PC-9 (cell line): ENCODE measurements around the gene GRIN2A.

Source experiments
- CTCF ChIP-seq: fragments of 200-600 bp; sonication (generic); conservative IDR thresholded peaks from 2 replicates; pipeline ENCODE4 v1.6.1; 2017; ENCODE audit warnings: mixed run types, antibody characterized with exemption, mild to moderate bottlenecking, moderate library complexity
- EZH2 ChIP-seq: fragments of 200-600 bp; sonication (generic); IDR thresholded peaks from 2 replicates; pipeline ENCODE4 v1.8.0; 2017; ENCODE audit warnings: antibody characterized with exemption, low read depth

GRCh38 chr16:9713907-9714306 is 468.3 kb downstream of the GRIN2A start:
- no peak for TF ChIP-seq CTCF
- no peak for TF ChIP-seq EZH2
